GM18526 (cell line): ENCODE measurements around the gene PPRC1.

ENCODE experiments used
- POLR2A ChIP-seq: IDR thresholded peaks from 3 replicates; pipeline ENCODE4 v1.6.1; 2011; ENCODE audit not compliant: insufficient read length; ENCODE audit errors: extremely low read depth

Gene PPRC1, protein sequence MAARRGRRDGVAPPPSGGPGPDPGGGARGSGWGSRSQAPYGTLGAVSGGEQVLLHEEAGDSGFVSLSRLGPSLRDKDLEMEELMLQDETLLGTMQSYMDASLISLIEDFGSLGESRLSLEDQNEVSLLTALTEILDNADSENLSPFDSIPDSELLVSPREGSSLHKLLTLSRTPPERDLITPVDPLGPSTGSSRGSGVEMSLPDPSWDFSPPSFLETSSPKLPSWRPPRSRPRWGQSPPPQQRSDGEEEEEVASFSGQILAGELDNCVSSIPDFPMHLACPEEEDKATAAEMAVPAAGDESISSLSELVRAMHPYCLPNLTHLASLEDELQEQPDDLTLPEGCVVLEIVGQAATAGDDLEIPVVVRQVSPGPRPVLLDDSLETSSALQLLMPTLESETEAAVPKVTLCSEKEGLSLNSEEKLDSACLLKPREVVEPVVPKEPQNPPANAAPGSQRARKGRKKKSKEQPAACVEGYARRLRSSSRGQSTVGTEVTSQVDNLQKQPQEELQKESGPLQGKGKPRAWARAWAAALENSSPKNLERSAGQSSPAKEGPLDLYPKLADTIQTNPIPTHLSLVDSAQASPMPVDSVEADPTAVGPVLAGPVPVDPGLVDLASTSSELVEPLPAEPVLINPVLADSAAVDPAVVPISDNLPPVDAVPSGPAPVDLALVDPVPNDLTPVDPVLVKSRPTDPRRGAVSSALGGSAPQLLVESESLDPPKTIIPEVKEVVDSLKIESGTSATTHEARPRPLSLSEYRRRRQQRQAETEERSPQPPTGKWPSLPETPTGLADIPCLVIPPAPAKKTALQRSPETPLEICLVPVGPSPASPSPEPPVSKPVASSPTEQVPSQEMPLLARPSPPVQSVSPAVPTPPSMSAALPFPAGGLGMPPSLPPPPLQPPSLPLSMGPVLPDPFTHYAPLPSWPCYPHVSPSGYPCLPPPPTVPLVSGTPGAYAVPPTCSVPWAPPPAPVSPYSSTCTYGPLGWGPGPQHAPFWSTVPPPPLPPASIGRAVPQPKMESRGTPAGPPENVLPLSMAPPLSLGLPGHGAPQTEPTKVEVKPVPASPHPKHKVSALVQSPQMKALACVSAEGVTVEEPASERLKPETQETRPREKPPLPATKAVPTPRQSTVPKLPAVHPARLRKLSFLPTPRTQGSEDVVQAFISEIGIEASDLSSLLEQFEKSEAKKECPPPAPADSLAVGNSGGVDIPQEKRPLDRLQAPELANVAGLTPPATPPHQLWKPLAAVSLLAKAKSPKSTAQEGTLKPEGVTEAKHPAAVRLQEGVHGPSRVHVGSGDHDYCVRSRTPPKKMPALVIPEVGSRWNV (N-terminal part only)

DNA sequence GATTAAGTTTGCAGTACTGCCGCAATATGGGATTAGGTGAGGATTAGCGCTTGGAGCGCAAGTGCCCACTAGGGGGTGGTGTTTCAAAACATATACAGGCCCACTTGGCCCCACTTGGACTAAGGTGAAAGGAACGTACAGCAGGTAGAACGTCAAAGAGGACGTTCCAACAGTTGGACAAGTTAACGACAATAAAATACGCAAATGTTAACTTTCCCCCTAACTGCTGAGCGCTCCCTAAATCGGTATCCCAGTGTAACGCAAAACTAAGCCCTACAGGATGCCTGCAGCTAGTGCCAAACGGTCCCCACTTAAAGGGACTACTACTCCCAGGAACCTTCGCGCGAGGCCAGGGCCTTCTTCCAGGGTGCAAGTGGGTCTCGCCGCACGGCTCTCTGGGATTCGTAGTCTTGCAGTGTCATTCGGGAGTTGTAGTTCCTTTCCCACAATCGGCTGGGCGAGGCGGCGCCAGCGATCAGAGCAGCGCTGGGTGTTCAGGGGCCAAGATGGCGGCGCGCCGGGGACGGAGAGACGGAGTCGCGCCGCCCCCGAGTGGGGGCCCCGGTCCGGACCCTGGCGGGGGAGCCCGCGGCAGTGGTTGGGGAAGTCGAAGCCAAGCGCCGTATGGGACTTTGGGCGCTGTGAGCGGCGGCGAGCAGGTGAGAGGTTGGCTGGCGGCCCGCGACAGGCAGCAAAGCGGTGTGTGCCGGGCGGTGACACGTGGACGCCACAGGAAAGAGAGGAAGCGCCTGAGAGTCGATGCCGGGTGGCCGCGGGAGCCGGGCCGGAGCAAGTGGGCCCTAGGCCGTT is at the start of gene PPRC1:
TSS of gene PPRC1 (plus strand) at position 478 of the 810 bp plus-strand sequence. CDS start at position 507, 29 bp downstream.
- TF ChIP-seq POLR2A, result peak; percentile 86

DNA sequence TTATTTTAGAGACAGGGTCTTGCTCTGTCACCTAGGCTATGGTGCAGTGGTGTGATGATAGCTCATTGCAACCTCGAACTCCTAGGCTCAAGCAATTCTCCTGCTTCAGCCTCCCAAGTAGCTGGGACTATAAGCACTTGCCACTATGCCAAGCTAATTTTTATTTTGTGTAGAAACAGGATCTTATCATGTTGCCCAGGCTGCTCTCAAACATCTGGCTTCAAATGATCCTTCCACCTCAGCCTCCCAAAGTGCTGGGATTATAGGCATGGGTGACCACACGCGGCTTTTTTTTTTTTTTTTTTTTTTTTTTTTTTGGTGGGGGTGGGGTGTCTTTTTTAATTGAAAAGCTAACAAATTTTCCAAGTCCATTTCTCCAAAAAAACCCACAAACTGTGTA is 49.3 kb upstream of the PPRC1 start:
- TF ChIP-seq POLR2A, result no peak

DNA sequence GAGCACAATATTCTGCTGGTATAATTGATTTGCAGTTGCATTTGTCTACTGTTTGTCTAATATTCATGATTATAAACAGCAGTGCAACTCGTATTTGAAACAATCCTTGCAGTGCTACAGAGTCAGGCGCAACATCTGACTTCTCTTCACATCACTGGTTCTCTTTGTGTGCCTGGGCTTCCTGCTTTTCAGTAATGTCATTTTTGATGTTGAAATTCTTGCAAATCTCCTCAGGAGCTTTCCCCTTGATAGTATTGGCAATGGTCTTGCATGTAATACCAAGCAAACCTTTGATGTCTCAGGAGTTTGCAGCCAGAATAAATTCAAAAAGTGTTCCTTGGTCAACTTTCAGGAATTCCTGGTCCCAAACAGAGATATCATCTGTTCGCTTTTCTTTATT is 47.5 kb upstream of the PPRC1 start:
- no peak for TF ChIP-seq POLR2A

DNA sequence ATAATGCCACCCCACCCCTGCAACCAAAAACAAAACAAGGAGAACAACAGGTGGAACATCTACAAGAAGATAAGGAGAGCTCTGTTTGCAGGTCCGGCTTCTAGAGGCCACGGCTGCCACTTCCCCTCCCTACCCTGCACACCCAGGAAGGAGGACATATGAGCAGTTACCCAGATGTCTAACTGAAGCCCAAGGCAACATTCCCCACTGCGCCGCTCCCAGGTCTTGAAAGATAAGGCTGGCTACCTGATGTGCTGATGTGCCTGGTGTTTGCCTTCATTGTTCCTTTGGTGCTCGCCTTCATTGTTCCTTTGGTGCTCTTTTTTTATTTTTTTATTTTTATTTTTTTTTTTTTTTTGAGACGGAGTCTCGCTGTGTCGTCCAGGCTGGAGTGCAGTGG is 46.6 kb upstream of the PPRC1 start:
- no peak for TF ChIP-seq POLR2A

DNA sequence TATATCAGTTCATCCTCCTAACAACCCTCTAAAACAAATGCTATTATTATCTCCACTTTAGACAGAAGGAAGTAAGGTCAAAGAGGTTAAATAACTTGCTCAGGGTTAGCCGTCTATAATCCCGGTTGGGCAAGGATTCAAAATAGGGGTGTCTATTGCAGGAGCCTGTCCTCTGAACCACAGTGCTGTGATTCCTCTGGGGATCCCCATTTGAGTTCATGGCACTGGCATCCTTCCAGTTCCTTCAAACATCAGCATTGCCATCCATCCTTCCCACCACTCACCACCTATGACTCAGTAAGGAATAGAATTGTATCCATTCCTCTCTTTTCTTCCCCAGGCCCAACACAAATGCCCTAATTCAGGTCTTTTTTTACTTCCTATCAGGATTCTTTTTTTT is 42.1 kb upstream of the PPRC1 start:
- TF ChIP-seq POLR2A, result no peak

DNA sequence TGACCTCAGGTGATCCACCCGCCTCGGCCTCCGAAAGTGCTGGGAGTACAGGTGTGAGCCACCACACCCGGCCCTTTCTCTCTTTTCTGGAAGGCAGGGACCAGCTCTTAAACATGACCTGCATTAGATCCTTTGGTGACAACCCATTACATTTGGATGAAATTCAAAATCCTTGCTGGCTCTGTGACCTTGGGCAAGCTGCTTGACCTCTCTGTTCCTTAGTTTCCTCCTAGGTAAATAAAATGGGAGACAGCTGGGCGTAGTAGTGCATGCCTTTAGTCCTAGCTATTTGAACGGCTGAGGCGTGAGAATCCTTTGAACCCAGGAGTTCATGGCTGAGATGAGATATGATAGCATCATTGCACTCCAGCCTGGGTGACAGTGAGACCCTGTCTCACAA is 36.4 kb upstream of the PPRC1 start:
- TF ChIP-seq POLR2A, result no peak

DNA sequence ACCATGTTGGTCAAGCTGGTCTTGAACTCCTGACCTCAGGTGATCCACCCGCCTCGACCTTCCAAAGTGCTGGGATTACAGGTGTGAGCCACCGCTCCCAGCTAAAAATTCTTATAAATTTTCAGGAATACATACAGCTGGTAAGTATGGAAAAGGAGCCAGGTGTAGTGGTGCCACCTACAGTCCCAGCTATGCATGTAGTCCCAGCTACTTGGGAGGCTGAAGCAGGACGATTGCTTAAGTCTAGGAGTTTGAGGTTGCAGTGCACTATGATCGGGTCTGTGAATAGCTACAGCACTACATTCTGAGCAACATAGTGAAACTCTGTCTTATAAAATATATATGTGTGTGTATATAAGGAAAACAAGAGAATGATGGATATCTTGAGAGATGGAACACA is 31.7 kb upstream of the PPRC1 start:
- no peak for TF ChIP-seq POLR2A

DNA sequence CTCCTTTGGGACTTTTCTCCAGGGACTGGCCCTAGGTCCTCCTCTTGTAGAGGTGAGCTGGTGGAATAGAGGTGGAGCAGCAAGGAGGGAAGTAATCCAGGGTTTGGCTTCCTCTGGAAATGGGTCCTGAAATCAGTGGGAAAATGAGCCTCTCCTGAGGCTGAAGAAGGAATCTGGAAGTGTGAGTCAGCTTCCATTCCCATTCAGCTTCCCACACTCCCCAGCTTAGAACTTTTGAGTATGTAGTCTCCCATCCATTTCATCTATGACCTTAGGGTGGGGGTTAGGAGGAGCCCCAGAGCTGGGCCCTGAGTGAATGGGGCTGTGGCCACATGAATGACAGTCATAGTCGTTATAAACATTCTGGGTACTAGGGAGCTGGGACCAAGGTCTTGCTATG is 30.4 kb upstream of the PPRC1 start:
- no peak for TF ChIP-seq POLR2A

DNA sequence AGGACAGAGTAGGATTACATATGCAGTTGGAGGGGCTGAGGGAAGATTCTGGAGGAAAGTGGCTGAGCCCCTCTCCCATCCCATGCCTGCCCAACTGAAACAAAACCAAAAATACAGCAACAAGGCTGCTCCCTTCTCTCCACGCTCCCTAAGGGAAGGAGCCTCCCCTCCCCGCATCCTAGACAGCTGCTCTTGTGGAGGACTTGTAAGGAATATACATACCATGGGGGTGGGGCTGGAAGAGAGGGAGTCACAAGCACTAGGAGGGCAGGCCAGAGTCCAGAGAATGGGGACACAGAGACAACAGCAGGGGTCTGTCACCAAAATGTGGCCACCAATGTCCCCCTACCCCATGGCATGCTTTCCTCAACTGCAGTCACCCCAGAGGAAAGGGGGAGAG is 25.8 kb upstream of the PPRC1 start:
- TF ChIP-seq POLR2A, result no peak

DNA sequence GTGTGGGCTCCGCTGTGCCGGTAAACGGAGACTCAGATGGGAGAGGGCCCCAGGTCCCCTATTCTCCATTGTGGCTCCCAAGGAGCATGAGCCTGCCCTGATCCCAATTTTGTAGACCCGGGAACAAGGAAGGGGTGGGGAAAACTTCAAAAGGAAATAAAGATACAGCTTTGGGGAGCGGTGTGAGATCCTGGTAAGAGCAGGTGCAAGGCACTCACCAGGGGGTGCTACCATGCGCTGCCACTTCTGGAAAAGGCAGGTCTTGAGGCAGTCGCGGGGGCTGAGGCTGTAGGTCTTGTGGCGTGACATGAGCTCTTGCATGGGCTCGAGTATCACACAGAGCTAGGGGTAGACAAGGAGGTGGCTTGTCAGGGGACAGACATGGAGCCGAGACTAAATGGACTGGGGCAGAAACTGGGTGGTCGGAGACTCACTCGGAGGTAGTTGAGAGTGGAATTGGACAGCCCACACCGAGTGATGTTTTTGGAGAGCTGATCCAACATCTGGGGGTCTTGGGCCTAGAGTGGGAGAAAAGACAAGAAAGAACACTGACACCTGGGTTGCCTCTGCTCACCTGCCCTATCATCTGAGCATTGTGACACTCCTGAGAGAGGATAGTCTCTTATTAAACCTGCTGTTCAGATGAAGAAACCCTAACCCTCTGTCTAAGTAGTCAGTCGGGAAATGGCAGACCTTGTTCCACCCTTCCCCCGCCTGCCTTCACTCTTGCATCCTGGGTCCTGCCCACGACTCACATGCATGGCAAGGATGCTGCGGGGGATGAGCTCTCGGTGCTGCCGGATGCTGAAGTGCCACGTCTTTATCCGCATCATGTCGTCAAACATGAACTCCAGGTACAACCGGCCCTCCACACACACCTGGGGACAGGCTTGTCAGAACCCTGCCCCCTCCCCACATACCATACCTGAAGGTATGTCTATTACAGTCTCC is 23.4 kb upstream of the PPRC1 start:
- TF ChIP-seq POLR2A, result no peak

DNA sequence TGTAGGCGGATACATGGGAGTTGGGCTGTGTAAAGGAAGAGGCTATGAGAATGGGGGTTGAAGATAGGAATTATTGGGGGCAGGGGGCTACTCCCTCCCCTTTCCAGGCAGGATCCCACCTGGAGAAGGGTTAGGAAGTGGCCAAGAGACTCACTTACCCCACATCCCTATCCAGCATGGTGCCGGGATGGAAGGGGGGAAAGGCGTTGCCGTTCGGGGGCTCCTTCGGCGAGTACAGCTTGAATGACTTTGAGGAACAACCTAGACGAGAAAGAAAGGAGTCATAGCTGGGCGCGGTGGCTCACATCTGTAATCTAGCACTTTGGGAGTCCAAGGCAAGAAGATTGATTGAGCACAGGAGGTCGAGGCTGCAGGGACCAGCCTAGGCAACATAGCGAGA is 21.6 kb upstream of the PPRC1 start:
- TF ChIP-seq POLR2A, result no peak

DNA sequence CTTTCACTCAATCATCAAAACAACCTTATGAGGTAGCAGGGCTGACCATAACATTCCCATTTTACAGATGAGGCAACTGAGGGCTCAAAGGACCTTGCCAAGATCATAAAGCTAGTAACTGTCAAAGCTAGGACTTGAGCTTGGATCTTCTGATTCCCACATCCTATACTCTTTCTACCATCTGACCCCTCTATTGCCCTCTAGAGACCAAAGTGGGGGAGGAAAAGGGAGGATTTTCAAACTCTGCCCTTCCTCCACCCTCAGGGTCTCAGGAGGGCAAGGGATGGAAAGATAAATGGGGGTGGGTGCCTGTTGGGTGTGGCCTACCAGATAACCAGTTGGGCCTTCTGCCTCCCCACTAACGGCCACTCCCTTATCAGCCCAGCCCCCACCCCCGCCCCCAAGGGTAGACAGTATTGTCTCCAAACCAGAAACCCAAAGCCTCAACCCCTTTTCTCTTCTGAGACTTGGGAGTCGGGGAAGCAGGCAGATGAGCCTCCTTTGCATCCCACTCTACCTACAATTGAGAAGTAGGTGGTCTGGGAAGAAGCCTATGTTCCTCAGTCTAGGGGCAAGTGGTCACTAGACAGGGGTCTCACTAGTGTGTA is 20.5 kb upstream of the PPRC1 start:
- no peak for TF ChIP-seq POLR2A

DNA sequence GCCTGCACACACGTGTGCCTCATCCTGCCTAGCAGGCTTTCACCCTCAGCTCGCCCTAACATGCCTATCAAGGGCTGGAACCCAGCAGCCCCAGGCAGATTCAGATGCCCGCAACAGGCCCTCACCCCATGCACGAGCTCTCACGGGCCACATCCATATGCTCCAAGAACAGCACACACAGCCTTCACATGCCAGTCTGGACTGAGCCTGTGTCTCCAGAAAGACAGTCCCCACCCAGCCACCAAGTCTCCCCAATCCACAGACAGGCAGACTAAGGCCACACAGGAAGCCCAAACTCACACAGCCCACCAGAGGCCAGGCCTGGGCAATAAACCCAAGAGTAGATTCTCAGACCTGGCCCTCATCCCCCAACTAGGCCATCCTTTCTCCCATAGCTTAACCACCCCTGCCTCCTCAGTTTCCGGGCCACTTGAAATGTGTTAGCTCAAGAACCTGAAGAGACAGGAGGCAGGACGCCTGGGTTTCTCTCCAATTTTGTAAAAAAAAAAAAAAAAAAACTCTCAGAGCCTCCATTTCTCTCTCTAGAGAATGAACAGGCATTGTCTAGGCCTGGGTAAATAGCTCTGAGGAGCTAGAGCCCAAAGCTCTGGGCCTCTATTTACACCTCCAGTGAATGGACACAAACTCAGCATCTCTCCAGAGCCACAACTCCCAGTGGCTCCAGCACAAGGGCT is 19.4 kb upstream of the PPRC1 start:
- no peak for TF ChIP-seq POLR2A
